Progenitor cell of endocrine pancreas (in vitro differentiated cells): ENCODE data around the gene TIMP2. TPM values are rescaled to one million over a fixed set of nuclear protein-coding genes. Genes with fewer than 3 reads are reported as not detected.
A peak's percentile ranks its signal among the peaks of the same experiment; 100 is the strongest.
"Not testable (repeated sequence)": the region's sequence is repeated elsewhere in the genome, so short reads cannot be mapped to it uniquely, and the experiment has no call there.

Experiments used
- DNase-seq: peaks from one replicate; pipeline ENCODE4 v3.0.0; 2021; ENCODE audit warnings: low spot score; ENCODE audit not compliant: unreplicated experiment
- H3K27ac Mint-ChIP-seq: 2 replicates; pipeline ENCODE4 v1.8.0; 2021; ENCODE audit warnings: mild to moderate bottlenecking, moderate library complexity, mixed read lengths
- H3K27me3 Mint-ChIP-seq: 2 replicates; pipeline ENCODE4 v1.8.0; 2021; ENCODE audit warnings: mixed read lengths
- H3K36me3 Mint-ChIP-seq: 2 replicates; pipeline ENCODE4 v1.8.0; 2022; ENCODE audit warnings: mixed read lengths; ENCODE audit not compliant: insufficient read depth
- H3K4me1 Mint-ChIP-seq: 2 replicates; pipeline ENCODE4 v1.8.0; 2021; ENCODE audit warnings: low read depth, mixed read lengths
- H3K4me3 Mint-ChIP-seq: 2 replicates; pipeline ENCODE4 v1.8.0; 2021; ENCODE audit warnings: low read depth, mild to moderate bottlenecking, moderate library complexity, mixed read lengths
- H3K9me3 Mint-ChIP-seq: 2 replicates; pipeline ENCODE4 v1.8.0; 2021; ENCODE audit warnings: low read depth, mixed read lengths
- total RNA-seq: library from RNA; stranded (reverse); gene quantifications from 2 replicates; pipeline ENCODE4 v1.2.1, GENCODE V29; 2021
- TF ChIP-seq, protein P1 (sequence below): fragments of 200-600 bp; sonication (generic); IDR thresholded peaks from one replicate; pipeline ENCODE4 v1.5.0; 2021; ENCODE audit warnings: antibody characterized with exemption, mild to moderate bottlenecking; ENCODE audit not compliant: unreplicated experiment

The TIMP2 gene
- total RNA-seq, 1 donor from 2014 or later = 51.4 TPM

DNA sequence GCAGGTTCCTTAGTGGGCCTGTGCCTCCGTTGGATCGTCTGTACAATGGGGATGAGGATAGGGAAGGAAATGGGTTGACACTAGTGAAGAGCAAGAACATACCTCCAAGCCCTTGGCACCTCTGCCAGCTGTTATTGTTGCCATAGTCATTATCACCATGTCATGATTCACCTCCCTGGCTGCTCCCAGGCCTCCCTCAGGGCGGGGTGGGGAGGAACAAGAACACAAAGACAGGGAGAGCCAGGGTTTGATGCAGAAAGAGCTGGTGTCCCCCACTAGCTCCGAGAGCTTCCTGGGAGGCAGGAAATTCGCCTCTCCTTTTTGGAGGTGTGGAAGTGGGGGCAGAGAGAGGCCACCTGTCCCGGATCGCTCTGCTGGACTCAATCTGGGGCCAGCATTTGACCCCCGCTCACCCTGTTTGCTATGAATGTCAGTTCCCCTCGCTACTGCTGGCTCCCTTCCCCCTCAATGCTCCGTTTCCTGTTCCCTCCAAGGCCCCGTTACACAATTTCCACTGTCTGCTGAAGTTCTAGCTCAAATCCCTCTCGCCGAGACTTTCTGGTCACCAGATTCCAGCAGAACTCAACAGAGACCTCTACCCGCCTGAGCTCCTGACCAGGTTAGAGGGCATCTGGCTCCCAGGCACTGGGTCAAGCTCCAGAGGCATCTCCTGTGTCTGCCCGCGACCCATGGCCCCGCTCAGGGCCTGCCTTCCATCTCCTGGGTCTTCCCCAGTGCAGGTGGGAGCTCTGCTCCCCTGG lies 9.1 kb downstream of the TIMP2 start:
- TF ChIP-seq, protein P1, sequence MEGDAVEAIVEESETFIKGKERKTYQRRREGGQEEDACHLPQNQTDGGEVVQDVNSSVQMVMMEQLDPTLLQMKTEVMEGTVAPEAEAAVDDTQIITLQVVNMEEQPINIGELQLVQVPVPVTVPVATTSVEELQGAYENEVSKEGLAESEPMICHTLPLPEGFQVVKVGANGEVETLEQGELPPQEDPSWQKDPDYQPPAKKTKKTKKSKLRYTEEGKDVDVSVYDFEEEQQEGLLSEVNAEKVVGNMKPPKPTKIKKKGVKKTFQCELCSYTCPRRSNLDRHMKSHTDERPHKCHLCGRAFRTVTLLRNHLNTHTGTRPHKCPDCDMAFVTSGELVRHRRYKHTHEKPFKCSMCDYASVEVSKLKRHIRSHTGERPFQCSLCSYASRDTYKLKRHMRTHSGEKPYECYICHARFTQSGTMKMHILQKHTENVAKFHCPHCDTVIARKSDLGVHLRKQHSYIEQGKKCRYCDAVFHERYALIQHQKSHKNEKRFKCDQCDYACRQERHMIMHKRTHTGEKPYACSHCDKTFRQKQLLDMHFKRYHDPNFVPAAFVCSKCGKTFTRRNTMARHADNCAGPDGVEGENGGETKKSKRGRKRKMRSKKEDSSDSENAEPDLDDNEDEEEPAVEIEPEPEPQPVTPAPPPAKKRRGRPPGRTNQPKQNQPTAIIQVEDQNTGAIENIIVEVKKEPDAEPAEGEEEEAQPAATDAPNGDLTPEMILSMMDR = no peak
- no peaks in the 10 kb centered on the region for H3K27me3 Mint-ChIP-seq
- DNase-seq = no peak
- no peaks in the 10 kb centered on the region for H3K9me3 Mint-ChIP-seq
- H3K36me3 Mint-ChIP-seq = peaks cover 3% of the 10 kb centered on the region
- no peak overlapping the region for H3K4me3 Mint-ChIP-seq
- H3K4me1 Mint-ChIP-seq = peaks cover 19% of the 10 kb centered on the region
- peak overlapping the region; percentile 64 for H3K27ac Mint-ChIP-seq

DNA sequence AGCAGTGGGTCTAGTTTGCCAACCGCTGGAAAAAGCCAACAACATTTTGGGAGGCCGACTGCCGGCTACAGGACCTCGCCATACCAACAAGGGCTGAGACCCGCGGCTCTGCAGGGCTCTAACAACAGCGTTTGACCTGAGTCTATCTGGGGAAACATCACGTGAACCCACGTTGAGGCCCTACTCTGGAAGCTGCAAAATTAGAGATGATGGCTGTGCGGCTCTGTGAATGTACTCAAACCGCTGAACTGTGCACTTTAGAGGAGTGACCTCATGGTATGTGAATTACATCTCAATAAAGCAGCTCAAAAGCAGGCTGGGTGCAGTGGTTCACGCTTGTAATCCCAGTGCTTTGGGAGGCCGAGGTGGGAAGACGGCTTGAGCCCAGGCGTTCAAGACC lies 12.1 kb downstream of the TIMP2 start:
- no peaks in the 10 kb centered on the region for H3K9me3 Mint-ChIP-seq
- peaks cover 8% of the 10 kb centered on the region for H3K4me1 Mint-ChIP-seq
- TF ChIP-seq, protein P1 = no peak
- H3K36me3 Mint-ChIP-seq = peaks cover 5% of the 10 kb centered on the region
- H3K27ac Mint-ChIP-seq = peak overlapping the region; percentile 29
- H3K27me3 Mint-ChIP-seq = no peaks in the 10 kb centered on the region
- no peak for DNase-seq
- no peak overlapping the region for H3K4me3 Mint-ChIP-seq

DNA sequence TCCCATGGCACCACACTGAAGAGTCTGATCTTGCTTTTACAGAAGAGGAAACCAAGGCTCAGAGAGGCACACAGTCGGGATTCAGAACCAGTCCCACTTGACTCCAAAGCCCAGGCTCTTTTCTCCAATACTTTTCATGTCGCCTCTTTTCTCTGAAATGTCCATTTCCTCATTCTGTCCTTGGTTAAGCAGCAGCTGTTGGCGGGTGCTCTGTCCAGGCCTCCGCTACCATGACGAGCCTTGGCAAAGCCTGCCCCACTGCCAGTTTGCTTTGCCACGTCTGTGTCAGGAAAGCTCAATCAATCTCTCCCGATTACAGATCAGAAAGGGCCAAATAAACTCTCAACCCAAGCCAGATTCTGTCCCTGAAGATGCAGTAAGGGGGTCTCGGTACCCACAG lies 13.1 kb downstream of the TIMP2 start:
- Mint-ChIP-seq H3K9me3 (no peaks in the 10 kb centered on the region), H3K4me3 (no peak overlapping the region), H3K27me3 (no peaks in the 10 kb centered on the region), H3K36me3 (peaks cover 5% of the 10 kb centered on the region), H3K4me1 (peaks cover 4% of the 10 kb centered on the region), H3K27ac (no peak overlapping the region)
- no peak for DNase-seq
- TF ChIP-seq, protein P1 = no peak

DNA sequence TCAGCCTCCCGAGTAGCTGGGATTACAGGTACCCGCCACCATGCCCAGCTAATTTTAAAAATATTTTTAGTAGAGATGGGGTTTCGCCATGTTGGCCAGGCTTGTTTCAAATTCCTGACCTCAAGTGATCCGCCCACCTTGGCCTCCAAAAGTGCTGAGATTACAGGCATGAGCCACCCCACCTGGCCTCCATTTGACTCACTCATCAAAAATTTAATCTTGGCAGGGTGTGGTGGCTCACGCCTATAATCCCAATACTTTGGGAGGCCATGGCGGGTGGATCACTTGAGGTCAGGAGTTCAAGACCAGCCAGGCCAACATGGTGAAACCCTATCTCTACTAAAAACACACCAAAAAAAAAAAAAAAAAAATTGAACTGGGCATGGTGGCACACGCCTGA lies 13.6 kb downstream of the TIMP2 start:
- H3K4me1 Mint-ChIP-seq, H3K9me3 Mint-ChIP-seq, H3K27me3 Mint-ChIP-seq, DNase-seq, H3K27ac Mint-ChIP-seq, H3K36me3 Mint-ChIP-seq, H3K4me3 Mint-ChIP-seq: not testable (repeated sequence)

DNA sequence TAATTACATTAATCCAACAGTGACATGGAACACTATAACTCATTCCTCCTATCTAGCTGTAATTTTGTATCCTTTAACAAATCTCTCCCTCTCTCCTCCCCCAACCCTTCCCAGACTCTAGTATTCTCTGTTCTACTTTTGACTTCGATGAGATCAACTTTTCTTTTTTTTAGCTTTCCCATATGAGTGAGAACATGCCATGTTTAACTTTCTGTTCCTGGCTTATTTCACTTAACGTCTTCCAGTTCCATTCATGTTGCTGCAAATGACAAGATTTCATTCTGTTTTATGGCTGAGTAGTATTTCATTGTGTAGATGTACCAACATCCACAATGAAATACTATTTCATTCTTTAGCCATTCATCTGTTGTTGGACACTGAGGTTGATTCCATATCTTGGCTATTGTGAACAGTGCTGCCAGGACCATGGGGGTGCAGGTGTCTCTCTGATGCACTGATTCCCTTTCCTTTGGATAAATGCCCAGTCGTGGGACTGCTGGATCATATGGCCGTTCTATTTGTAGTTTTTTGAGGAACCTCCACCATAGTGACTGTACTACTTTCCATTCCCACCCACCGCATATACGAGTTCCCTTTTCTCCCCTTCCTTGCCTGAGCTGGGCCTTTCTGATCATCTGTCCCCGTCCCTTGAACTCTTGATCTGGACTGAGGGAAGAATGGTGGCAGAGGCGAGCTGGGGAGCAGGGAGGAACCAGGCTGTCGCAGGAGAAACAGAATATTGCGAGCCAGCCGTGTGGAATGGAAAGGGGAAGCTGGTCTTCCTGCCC lies 14.5 kb downstream of the TIMP2 start:
- H3K27ac Mint-ChIP-seq = peak overlapping the region; percentile 0
- DNase-seq = no peak
- no peak overlapping the region for H3K4me3 Mint-ChIP-seq

More for the DNA sequence above, 14.5 kb downstream of the TIMP2 start:
- H3K9me3 Mint-ChIP-seq = no peaks in the 10 kb centered on the region
- H3K36me3 Mint-ChIP-seq = peaks cover 5% of the 10 kb centered on the region
- H3K4me1 Mint-ChIP-seq = peaks cover 3% of the 10 kb centered on the region
- H3K27me3 Mint-ChIP-seq = no peaks in the 10 kb centered on the region
- TF ChIP-seq, protein P1 = no peak
